ENCODE measurements around the gene PKN1. TPM values are rescaled to one million over a fixed set of nuclear protein-coding genes. Genes with fewer than 3 reads are reported as not detected.

The PKN1 gene
- total RNA-seq, 1 experiment from 2014 or later: 205 TPM

DNA sequence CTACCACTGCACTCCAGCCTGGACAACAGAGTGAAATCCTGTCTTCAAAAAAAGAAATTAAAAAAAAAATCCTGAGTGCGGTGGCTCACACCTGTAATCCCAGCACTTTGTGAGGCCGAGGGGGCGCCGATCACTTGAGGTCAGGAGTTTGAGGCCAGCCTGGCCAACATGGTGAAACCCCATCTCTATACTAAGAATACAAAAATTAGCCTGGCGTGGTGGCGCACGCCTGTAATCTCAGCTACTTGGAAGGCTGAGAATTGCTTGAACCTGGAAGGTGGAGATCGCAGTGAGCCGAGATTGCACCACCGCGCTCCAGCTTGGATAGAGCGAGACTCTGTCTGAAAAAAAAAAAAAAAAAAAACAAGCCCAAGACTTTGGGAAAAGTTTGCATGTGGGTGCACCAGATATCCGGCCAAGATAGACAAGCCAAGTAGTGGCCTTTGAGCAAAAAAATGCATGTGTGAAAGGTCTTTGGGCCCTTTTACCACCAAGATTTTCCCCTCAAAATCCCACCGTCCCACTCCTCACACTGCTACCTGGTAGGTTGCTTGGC is 79.4 kb downstream of the PKN1 start:
- Histone ChIP-seq H3K4me3 (ENCODE audit: low read depth in 2 of 2, low read length in 2 of 2) (no peak overlapping the region), H3K36me3 (ENCODE audit: control insufficient read depth, insufficient read depth, low read length) (peaks cover 10% of the 10 kb centered on the region), H3K27me3 (ENCODE audit: control insufficient read depth, insufficient read depth, low read length) (no peaks in the 10 kb centered on the region), H3K4me1 (ENCODE audit: control insufficient read depth, insufficient read depth, low read length) (peaks cover 30% of the 10 kb centered on the region), H3K9me3 (ENCODE audit: control insufficient read depth, insufficient read depth, low read depth, low read length) (no peaks in the 10 kb centered on the region), H3K27ac (ENCODE audit: low read length) (no peak overlapping the region)
- ATAC-seq: no peak
- in situ Hi-C loops (cut with HindIII; ENCODE audit: low pct_unique_long_range_greater_than_20kb, low sequenced_read_pairs) (no loop called here), intact Hi-C loops (cut with micrococcal nuclease; ENCODE audit: unreplicated experiment) (no loop called here)
- ChIA-PET POLR2A (interaction anchor here (0.5 kb wide), 1 partner anchor 675 kb away, joined by 12 read pairs; no protein-coding TSS in a partner anchor), CTCF (no interaction called here)
- DNase-seq (ENCODE audit: low read depth, low spot score): no peak
- TF ChIP-seq TCF7L2 (IDR thresholded peaks at IDR 0.05; ENCODE audit: low read depth, low read length) (no peak), CTCF (IDR thresholded peaks at IDR 0.05) (no peak), POLR2AphosphoS5 (IDR thresholded peaks at IDR 0.05; ENCODE audit: low read depth, low read length) (no peak), SIN3A (IDR thresholded peaks at IDR 0.05; ENCODE audit: borderline replicate concordance, insufficient read depth, low read depth, low read length) (no peak)
- TF ChIP-seq, protein P1, sequence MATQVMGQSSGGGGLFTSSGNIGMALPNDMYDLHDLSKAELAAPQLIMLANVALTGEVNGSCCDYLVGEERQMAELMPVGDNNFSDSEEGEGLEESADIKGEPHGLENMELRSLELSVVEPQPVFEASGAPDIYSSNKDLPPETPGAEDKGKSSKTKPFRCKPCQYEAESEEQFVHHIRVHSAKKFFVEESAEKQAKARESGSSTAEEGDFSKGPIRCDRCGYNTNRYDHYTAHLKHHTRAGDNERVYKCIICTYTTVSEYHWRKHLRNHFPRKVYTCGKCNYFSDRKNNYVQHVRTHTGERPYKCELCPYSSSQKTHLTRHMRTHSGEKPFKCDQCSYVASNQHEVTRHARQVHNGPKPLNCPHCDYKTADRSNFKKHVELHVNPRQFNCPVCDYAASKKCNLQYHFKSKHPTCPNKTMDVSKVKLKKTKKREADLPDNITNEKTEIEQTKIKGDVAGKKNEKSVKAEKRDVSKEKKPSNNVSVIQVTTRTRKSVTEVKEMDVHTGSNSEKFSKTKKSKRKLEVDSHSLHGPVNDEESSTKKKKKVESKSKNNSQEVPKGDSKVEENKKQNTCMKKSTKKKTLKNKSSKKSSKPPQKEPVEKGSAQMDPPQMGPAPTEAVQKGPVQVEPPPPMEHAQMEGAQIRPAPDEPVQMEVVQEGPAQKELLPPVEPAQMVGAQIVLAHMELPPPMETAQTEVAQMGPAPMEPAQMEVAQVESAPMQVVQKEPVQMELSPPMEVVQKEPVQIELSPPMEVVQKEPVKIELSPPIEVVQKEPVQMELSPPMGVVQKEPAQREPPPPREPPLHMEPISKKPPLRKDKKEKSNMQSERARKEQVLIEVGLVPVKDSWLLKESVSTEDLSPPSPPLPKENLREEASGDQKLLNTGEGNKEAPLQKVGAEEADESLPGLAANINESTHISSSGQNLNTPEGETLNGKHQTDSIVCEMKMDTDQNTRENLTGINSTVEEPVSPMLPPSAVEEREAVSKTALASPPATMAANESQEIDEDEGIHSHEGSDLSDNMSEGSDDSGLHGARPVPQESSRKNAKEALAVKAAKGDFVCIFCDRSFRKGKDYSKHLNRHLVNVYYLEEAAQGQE (IDR thresholded peaks at IDR 0.05; ENCODE audit: insufficient read depth in 1 of 2, low read depth in 2 of 2, low read length in 1 of 2): no peak
- BruUV-seq (replicated peaks): no TSS peak

- ChIA-PET CTCF (interaction anchor here (0.6 kb wide), 1 partner anchor 1838 kb away, joined by 3 read pairs; no protein-coding TSS in a partner anchor), POLR2A (no interaction called here)
- H3K9me3 ChIP-seq (ENCODE audit: control insufficient read depth, insufficient read depth, low read depth, low read length): no peaks in the 10 kb centered on the region
- intact Hi-C loops (cut with micrococcal nuclease; ENCODE audit: unreplicated experiment) (no loop called here), in situ Hi-C loops (cut with HindIII; ENCODE audit: low pct_unique_long_range_greater_than_20kb, low sequenced_read_pairs) (no loop called here)
- no TSS peak for BruUV-seq (replicated peaks)
- no peak for TF ChIP-seq POLR2AphosphoS5 (IDR thresholded peaks at IDR 0.05; ENCODE audit: low read depth, low read length)
- TF ChIP-seq SIN3A (IDR thresholded peaks at IDR 0.05; ENCODE audit: borderline replicate concordance, insufficient read depth, low read depth, low read length): no peak
- no peak for TF ChIP-seq CTCF (IDR thresholded peaks at IDR 0.05)
- TF ChIP-seq, protein P1 (IDR thresholded peaks at IDR 0.05; ENCODE audit: insufficient read depth in 1 of 2, low read depth in 2 of 2, low read length in 1 of 2): no peak
- no peaks in the 10 kb centered on the region for H3K27me3 ChIP-seq (ENCODE audit: control insufficient read depth, insufficient read depth, low read length)
- peaks cover 10% of the 10 kb centered on the region for H3K36me3 ChIP-seq (ENCODE audit: control insufficient read depth, insufficient read depth, low read length)
- no peak for DNase-seq (ENCODE audit: low read depth, low spot score)
- ATAC-seq: no peak
- peak overlapping the region in 1 of 2 experiments; percentile 97; a peak in 2 of 4 replicates for H3K4me3 ChIP-seq (ENCODE audit: low read depth in 2 of 2, low read length in 2 of 2)
- no peak overlapping the region for H3K27ac ChIP-seq (ENCODE audit: low read length)
- H3K4me1 ChIP-seq (ENCODE audit: control insufficient read depth, insufficient read depth, low read length): peaks cover 30% of the 10 kb centered on the region
Observed at GRCh38 chr19:14514215-14514863, 81.2 kb downstream of the PKN1 start.
